GM12875 (cell line): ENCODE results near the gene SPRED2.

Experiments
- H3K4me3 ChIP-seq: one replicate; pipeline ENCODE4 v1.5.1; 2011; ENCODE audit warnings: low read depth, low read length, control low read depth
- TF ChIP-seq, protein P1 (sequence below): IDR thresholded peaks from 2 replicates; pipeline ENCODE4 v1.5.1; 2011; ENCODE audit warnings: low read depth, mild to moderate bottlenecking, control low read depth, inconsistent platforms, low read length, moderate library complexity, borderline replicate concordance; ENCODE audit not compliant: insufficient read depth

Gene SPRED2

DNA sequence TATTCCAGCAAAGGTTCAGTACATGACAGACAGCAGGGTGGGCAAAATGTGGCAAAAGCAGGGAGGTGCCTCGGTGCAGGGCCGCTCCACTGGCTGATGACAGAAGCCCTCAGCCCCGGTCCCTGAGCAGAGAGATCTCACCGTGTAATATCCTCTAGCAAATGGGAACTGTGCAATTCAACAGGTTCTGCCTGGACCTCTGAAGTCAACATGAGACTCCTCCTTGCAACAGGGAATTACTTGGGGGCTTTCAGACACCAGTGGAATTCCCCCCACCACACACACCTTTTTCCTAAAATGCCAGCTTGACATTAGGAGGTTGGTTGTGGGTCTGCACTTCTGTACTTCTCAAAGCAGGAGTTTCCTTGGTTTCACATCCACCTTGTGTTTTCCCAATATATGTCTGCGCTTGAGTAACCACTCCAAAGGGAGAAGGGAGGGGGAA is 50.8 kb downstream of the SPRED2 start:
- H3K4me3 ChIP-seq, result no peak overlapping the region
- TF ChIP-seq, protein P1, sequence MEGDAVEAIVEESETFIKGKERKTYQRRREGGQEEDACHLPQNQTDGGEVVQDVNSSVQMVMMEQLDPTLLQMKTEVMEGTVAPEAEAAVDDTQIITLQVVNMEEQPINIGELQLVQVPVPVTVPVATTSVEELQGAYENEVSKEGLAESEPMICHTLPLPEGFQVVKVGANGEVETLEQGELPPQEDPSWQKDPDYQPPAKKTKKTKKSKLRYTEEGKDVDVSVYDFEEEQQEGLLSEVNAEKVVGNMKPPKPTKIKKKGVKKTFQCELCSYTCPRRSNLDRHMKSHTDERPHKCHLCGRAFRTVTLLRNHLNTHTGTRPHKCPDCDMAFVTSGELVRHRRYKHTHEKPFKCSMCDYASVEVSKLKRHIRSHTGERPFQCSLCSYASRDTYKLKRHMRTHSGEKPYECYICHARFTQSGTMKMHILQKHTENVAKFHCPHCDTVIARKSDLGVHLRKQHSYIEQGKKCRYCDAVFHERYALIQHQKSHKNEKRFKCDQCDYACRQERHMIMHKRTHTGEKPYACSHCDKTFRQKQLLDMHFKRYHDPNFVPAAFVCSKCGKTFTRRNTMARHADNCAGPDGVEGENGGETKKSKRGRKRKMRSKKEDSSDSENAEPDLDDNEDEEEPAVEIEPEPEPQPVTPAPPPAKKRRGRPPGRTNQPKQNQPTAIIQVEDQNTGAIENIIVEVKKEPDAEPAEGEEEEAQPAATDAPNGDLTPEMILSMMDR, result no peak

DNA sequence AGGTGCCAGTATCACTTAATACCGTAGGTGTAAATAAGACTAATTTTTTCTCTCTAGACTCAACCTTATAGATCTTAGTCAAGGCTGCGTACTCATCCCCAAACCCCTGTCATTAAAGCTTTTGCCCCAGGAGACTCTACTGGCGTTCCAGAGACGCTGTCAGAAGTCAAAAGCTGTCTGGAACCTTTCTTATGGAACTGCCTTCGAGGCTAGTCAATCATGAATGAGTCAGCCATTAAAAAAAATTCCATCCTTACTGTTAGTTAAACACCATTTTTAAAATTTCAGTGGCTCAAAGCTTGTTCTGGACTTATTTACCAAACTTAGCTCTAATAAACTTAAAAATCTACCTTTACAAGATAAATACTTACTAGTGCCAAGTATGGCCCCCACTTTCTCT is 52.1 kb downstream of the SPRED2 start:
- H3K4me3 ChIP-seq, result no peak overlapping the region
- TF ChIP-seq, protein P1, result no peak

DNA sequence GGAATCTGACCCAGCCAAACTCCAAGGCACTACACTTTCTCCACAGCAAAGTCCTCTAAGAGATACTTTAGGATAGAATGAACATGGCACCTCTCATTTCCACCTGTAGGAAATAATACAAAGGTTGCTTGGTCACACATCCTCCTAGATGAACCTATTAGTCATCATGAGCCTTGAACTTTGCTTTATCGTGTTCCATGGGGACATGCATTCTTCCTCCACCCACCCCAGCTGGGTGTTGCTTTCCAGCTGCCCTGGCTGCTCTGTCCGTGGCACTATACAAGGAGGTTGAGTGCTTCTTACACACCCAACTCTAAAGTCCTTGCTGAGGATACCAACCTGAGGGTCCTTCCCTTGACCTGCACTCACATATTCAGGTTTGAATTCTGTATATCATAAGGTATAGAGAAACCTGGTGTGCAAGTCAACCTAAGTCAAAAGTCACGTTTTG is 52.7 kb downstream of the SPRED2 start:
- H3K4me3 ChIP-seq, result no peak overlapping the region
- TF ChIP-seq, protein P1, result no peak

DNA sequence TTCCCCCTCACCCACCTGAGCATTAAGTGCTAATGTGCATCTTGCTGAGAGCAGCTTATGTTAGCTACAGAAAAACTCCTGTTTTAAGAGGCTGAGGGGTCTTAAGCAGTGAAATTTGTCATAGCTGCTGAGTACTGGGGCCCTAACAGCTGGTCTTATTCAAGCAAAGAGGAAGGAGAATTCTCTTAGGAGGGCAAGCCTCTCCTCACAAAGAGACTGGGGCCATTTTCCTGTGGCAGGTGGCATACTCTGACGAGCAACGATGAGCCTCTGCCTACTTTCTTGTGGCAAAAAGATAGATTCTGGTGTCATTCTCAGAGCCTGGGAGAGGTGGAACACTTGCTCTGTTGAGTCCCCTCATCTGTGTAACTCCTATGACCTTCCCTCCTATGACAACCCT is 53.2 kb downstream of the SPRED2 start:
- H3K4me3 ChIP-seq, result no peak overlapping the region
- TF ChIP-seq, protein P1, result no peak

DNA sequence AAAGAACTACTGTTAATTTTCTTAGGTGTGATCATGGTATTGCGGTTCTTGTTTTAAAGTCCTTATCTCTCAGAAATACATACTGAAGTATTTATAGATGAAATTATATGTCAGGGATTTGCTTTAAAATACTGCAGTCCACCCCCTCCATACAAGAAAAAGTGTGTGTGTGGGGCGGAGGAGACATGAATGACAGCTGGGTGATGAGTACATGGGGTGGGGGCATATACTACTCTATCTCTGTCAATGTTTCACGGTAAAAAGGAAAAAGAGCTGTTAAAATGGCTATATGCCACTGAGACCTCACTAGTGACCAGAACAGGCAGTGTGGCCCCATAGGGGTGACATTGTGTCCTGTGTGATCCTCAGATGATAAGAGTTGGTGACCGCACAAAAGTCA is 54.1 kb downstream of the SPRED2 start:
- TF ChIP-seq, protein P1, result no peak
- no peak overlapping the region for H3K4me3 ChIP-seq

DNA sequence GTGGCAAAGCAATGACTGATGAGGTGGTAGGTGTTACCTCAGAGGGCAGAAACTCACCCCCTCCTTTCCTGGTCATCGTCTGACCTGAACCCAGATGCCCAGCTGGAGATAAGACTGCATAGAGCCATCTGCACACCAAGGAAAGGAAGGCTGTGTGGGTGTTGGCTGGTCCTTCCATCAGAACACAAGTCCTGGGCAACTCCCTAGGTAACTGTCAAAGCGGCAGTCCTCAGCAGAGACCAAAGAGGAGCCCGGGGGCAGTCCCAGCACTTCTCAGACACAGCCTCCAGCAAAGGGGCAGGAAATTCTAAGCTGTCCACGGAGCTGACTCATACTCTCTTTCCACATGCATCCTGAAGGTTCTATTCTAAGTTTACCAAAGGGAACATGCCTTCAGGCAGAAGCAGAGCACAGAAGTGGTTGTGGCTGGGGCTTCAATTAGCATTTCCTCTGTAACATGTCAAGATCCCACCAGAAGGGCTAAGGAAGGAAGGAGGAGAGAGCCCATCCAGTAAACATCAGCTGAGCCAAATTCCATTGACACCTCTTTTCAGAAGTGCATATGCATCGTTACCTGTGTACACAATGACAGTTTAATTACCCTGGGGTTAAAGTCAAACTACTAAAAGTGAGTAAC is 54.7 kb downstream of the SPRED2 start:
- TF ChIP-seq, protein P1, result no peak
- no peak overlapping the region for H3K4me3 ChIP-seq

DNA sequence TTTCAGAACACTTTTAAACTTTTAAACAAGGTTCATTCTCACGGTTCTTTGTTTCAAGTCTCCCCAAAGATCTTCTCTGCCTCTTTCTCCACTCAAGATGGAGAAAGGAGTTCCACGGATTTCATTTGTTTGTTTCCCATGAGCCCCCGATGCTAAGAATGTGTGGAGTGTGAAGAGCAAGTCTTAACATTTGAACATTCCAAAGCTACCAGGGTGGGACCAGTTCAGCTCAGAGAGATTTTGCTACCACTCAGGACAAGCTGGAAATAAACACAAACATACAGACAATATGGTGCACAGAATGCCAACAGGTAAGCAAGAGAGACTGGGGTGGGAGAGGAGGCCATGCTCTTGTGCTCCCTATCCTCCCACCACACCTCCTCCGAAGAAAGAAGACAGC is 56.7 kb downstream of the SPRED2 start:
- TF ChIP-seq, protein P1, result no peak
- H3K4me3 ChIP-seq, result no peak overlapping the region
